HEK293 (cell line): ENCODE measurements around the gene VPS54.

Experiments used
- CTCF ChIA-PET: fragments of 350-600 bp; formaldehyde crosslinking; extraction: SDS; loops from one replicate; lab custom pipeline; 2021; ENCODE audit warnings: antibody characterized with exemption; lab: Yijun Ruan, JAX
- POLR2A ChIA-PET: fragments of 300-600 bp; formaldehyde crosslinking; extraction: SDS; loops from one replicate; lab custom pipeline; 2020; ENCODE audit warnings: antibody characterized with exemption, inconsistent platforms; lab: Yijun Ruan, JAX
- H3K27ac ChIP-seq: fragments of 200-500 bp; sonication (Bioruptor generic); 2 replicates; pipeline ENCODE4 v1.5.1; 2014; ENCODE audit warnings: low read depth, low read length, control low read depth, inconsistent platforms; ENCODE audit errors: extremely low read depth
- H3K36me3 ChIP-seq, 2 experiments: fragments of 200-500 bp in 1 of 2; sonication (Bioruptor generic) in 1 of 2; 1 replicate in 1 of 2; 2 replicates in 1 of 2; pipeline ENCODE4 v1.5.1; 2014 to 2017; ENCODE audit warnings: inconsistent platforms in 2 of 2, low read length in 2 of 2; ENCODE audit not compliant: control insufficient read depth in 2 of 2, insufficient read depth in 1 of 2
- H3K4me1 ChIP-seq: fragments of 200-500 bp; sonication (Bioruptor generic); 2 replicates; pipeline ENCODE4 v1.5.1; 2014; ENCODE audit warnings: mild to moderate bottlenecking, low read length, inconsistent platforms; ENCODE audit not compliant: control insufficient read depth, insufficient read depth
- H3K4me3 ChIP-seq: 2 replicates; pipeline ENCODE4 v1.5.1; 2011; ENCODE audit warnings: low read depth, mild to moderate bottlenecking, control low read depth, low read length, moderate library complexity
- H3K9me3 ChIP-seq: fragments of 200-500 bp; sonication (Bioruptor generic); 2 replicates; pipeline ENCODE4 v1.5.1; 2014; ENCODE audit warnings: low read depth, low read length, inconsistent platforms; ENCODE audit not compliant: control insufficient read depth, insufficient read depth
- PRDM2 ChIP-seq: fragments of 450-650 bp; formaldehyde crosslinking; IDR thresholded peaks from 2 replicates; pipeline ENCODE4 v1.5.1; 2016; ENCODE audit warnings: missing biosample characterization, missing genetic modification characterization, borderline replicate concordance
- SCRT1 ChIP-seq: fragments of 450-650 bp; formaldehyde crosslinking; IDR thresholded peaks from 2 replicates; pipeline ENCODE4 v1.5.1; 2016; ENCODE audit warnings: missing biosample characterization, missing genetic modification characterization, borderline replicate concordance
- YY2 ChIP-seq: fragments of 450-650 bp; formaldehyde crosslinking; IDR thresholded peaks from 2 replicates; pipeline ENCODE4 v1.5.1; 2016; ENCODE audit warnings: missing biosample characterization, missing genetic modification characterization
- ZFP69B ChIP-seq: fragments of 450-650 bp; formaldehyde crosslinking; IDR thresholded peaks from 2 replicates; pipeline ENCODE4 v1.5.1; 2016; ENCODE audit warnings: missing biosample characterization, missing genetic modification characterization
- ZNF140 ChIP-seq: fragments of 450-650 bp; formaldehyde crosslinking; IDR thresholded peaks from 2 replicates; pipeline ENCODE4 v1.5.1; 2016; ENCODE audit warnings: missing biosample characterization, missing genetic modification characterization
- ZNF202 ChIP-seq: fragments of 450-650 bp; formaldehyde crosslinking; IDR thresholded peaks from 2 replicates; pipeline ENCODE4 v1.5.1; 2016; ENCODE audit warnings: missing biosample characterization, missing genetic modification characterization, borderline replicate concordance
- ZNF311 ChIP-seq: fragments of 450-650 bp; formaldehyde crosslinking; IDR thresholded peaks from 2 replicates; pipeline ENCODE4 v1.5.1; 2017; ENCODE audit warnings: missing biosample characterization, missing genetic modification characterization, borderline replicate concordance
- ZNF341 ChIP-seq: fragments of 450-650 bp; formaldehyde crosslinking; IDR thresholded peaks from 2 replicates; pipeline ENCODE4; 2016; ENCODE audit warnings: low read depth, missing biosample characterization, missing genetic modification characterization
- ZNF394 ChIP-seq: fragments of 450-650 bp; formaldehyde crosslinking; IDR thresholded peaks from 2 replicates; pipeline ENCODE4 v1.5.1; 2016; ENCODE audit warnings: missing biosample characterization, missing genetic modification characterization, mild to moderate bottlenecking, moderate library complexity, borderline replicate concordance
- ZNF473 ChIP-seq: fragments of 450-650 bp; formaldehyde crosslinking; IDR thresholded peaks from 2 replicates; pipeline ENCODE4 v1.5.1; 2017; ENCODE audit warnings: missing biosample characterization, missing genetic modification characterization
- ZNF514 ChIP-seq: fragments of 450-650 bp; formaldehyde crosslinking; IDR thresholded peaks from 2 replicates; pipeline ENCODE4 v1.5.1; 2016; ENCODE audit warnings: missing biosample characterization, missing genetic modification characterization
- ZNF555 ChIP-seq: fragments of 450-650 bp; formaldehyde crosslinking; conservative IDR thresholded peaks from 2 replicates; pipeline ENCODE4 v1.5.1; 2017; ENCODE audit warnings: missing biosample characterization, mild to moderate bottlenecking, missing genetic modification characterization, inconsistent platforms
- ZNF558 ChIP-seq: fragments of 450-650 bp; formaldehyde crosslinking; IDR thresholded peaks from 2 replicates; pipeline ENCODE4 v1.5.1; 2016; ENCODE audit warnings: missing biosample characterization, missing genetic modification characterization
- ZNF596 ChIP-seq: fragments of 450-650 bp; IDR thresholded peaks from 2 replicates; pipeline ENCODE4 v1.5.0; 2018; ENCODE audit warnings: missing biosample characterization, mild to moderate bottlenecking, missing genetic modification characterization, moderate library complexity
- ZNF664 ChIP-seq: fragments of 450-650 bp; formaldehyde crosslinking; IDR thresholded peaks from 2 replicates; pipeline ENCODE4 v1.5.1; 2016; ENCODE audit warnings: missing biosample characterization, missing genetic modification characterization
- ZNF701 ChIP-seq: fragments of 450-650 bp; formaldehyde crosslinking; IDR thresholded peaks from 2 replicates; pipeline ENCODE4 v1.5.1; 2016; ENCODE audit warnings: missing biosample characterization, missing genetic modification characterization
- TF ChIP-seq, protein P1 (sequence below): fragments of 450-650 bp; formaldehyde crosslinking; IDR thresholded peaks from 2 replicates; pipeline ENCODE4 v1.5.1; 2017; ENCODE audit warnings: missing biosample characterization, missing genetic modification characterization
- TF ChIP-seq, protein P2 (sequence below): fragments of 450-650 bp; formaldehyde crosslinking; IDR thresholded peaks from 2 replicates; pipeline ENCODE4 v1.5.1; 2017; ENCODE audit warnings: missing biosample characterization, missing genetic modification characterization
- TF ChIP-seq, protein P3 (sequence below): fragments of 450-650 bp; formaldehyde crosslinking; IDR thresholded peaks from 2 replicates; pipeline ENCODE4 v1.5.1; 2016; ENCODE audit warnings: missing biosample characterization, missing genetic modification characterization, borderline replicate concordance
- TF ChIP-seq, protein P4 (sequence below): fragments of 450-650 bp; formaldehyde crosslinking; IDR thresholded peaks from 2 replicates; pipeline ENCODE4 v1.5.1; 2017; ENCODE audit warnings: missing biosample characterization, missing genetic modification characterization
- TF ChIP-seq, protein P5 (sequence below): fragments of 450-650 bp; formaldehyde crosslinking; IDR thresholded peaks from 2 replicates; pipeline ENCODE4 v1.5.1; 2016; ENCODE audit warnings: missing biosample characterization, missing genetic modification characterization

Gene VPS54

DNA sequence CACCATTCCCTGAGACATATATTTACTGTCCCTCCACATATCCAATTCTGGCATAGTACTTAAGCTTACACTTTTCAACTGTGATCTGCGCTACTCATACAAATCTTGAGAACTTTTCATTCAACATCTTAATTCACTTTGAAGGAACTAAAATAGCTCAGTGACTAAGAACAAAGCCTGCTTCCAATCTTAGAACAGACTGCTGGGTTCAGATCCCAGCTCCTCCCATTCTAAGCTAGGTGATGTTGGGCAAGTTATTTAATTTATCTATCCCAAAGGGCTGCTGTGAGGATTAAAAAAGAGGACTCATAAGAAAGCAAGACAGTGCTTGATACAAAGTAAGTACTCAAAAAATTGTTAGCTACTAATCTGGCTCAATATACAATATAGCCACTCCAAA lies 119.6 kb downstream of the VPS54 start:
- Histone ChIP-seq H3K36me3 (peaks cover 0 to 36% of the 10 kb centered on the region in 2 experiments), H3K27ac (no peak overlapping the region), H3K4me3 (no peak overlapping the region), H3K4me1 (no peaks in the 10 kb centered on the region), H3K9me3 (no peaks in the 10 kb centered on the region)
- POLR2A ChIA-PET, result no interaction called here
- TF ChIP-seq ZNF311 (tag by site-specific recombination), result no peak
- no peak for TF ChIP-seq ZNF701 (tag by site-specific recombination)
- TF ChIP-seq, protein P1, sequence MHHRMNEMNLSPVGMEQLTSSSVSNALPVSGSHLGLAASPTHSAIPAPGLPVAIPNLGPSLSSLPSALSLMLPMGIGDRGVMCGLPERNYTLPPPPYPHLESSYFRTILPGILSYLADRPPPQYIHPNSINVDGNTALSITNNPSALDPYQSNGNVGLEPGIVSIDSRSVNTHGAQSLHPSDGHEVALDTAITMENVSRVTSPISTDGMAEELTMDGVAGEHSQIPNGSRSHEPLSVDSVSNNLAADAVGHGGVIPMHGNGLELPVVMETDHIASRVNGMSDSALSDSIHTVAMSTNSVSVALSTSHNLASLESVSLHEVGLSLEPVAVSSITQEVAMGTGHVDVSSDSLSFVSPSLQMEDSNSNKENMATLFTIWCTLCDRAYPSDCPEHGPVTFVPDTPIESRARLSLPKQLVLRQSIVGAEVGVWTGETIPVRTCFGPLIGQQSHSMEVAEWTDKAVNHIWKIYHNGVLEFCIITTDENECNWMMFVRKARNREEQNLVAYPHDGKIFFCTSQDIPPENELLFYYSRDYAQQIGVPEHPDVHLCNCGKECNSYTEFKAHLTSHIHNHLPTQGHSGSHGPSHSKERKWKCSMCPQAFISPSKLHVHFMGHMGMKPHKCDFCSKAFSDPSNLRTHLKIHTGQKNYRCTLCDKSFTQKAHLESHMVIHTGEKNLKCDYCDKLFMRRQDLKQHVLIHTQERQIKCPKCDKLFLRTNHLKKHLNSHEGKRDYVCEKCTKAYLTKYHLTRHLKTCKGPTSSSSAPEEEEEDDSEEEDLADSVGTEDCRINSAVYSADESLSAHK (tag by site-specific recombination), result no peak
- TF ChIP-seq ZNF558 (tag by site-specific recombination), result no peak
- TF ChIP-seq, protein P2, sequence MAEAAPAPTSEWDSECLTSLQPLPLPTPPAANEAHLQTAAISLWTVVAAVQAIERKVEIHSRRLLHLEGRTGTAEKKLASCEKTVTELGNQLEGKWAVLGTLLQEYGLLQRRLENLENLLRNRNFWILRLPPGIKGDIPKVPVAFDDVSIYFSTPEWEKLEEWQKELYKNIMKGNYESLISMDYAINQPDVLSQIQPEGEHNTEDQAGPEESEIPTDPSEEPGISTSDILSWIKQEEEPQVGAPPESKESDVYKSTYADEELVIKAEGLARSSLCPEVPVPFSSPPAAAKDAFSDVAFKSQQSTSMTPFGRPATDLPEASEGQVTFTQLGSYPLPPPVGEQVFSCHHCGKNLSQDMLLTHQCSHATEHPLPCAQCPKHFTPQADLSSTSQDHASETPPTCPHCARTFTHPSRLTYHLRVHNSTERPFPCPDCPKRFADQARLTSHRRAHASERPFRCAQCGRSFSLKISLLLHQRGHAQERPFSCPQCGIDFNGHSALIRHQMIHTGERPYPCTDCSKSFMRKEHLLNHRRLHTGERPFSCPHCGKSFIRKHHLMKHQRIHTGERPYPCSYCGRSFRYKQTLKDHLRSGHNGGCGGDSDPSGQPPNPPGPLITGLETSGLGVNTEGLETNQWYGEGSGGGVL (tag by site-specific recombination), result no peak
- TF ChIP-seq ZNF140 (tag by site-specific recombination), result no peak
- TF ChIP-seq, protein P3, sequence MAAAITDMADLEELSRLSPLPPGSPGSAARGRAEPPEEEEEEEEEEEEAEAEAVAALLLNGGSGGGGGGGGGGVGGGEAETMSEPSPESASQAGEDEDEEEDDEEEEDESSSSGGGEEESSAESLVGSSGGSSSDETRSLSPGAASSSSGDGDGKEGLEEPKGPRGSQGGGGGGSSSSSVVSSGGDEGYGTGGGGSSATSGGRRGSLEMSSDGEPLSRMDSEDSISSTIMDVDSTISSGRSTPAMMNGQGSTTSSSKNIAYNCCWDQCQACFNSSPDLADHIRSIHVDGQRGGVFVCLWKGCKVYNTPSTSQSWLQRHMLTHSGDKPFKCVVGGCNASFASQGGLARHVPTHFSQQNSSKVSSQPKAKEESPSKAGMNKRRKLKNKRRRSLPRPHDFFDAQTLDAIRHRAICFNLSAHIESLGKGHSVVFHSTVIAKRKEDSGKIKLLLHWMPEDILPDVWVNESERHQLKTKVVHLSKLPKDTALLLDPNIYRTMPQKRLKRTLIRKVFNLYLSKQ, result no peak
- TF ChIP-seq SCRT1, result no peak
- TF ChIP-seq ZNF514 (tag by site-specific recombination), result no peak
- no peak for TF ChIP-seq ZNF664 (tag by site-specific recombination)
- no peak for TF ChIP-seq ZNF596 (tag by site-specific recombination)
- TF ChIP-seq ZNF394 (tag by site-specific recombination), result no peak
- TF ChIP-seq, protein P4, sequence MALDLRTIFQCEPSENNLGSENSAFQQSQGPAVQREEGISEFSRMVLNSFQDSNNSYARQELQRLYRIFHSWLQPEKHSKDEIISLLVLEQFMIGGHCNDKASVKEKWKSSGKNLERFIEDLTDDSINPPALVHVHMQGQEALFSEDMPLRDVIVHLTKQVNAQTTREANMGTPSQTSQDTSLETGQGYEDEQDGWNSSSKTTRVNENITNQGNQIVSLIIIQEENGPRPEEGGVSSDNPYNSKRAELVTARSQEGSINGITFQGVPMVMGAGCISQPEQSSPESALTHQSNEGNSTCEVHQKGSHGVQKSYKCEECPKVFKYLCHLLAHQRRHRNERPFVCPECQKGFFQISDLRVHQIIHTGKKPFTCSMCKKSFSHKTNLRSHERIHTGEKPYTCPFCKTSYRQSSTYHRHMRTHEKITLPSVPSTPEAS, result no peak
- no peak for TF ChIP-seq ZNF473 (tag by site-specific recombination)
- no peak for TF ChIP-seq ZNF202 (tag by site-specific recombination)
- CTCF ChIA-PET, result interaction anchor here (2.9 kb wide), 1 partner anchor 10 kb away, joined by 14 read pairs; no protein-coding TSS in a partner anchor

DNA sequence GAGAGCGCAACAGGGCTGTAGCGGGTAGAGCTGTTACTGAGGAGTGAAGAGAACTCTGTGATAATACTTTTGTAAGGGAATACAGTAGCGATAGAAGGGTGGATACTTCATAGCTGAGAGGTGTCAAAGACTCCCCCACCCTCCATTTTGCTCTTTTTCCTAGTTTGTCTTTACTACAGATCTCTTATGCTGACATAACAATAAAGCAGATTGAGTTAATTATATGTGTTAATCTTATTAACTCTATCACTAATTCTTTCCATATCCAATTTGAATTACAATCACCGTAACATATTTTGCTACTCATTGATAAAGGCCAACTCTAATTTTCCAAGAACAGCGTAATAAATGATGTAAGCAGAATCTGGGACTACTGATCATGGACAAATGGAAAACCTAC lies 120.4 kb downstream of the VPS54 start:
- Histone ChIP-seq H3K36me3 (peaks cover 0 to 43% of the 10 kb centered on the region in 2 experiments), H3K27ac (no peak overlapping the region), H3K4me1 (no peaks in the 10 kb centered on the region), H3K4me3 (no peak overlapping the region), H3K9me3 (no peaks in the 10 kb centered on the region)
- POLR2A ChIA-PET, result no interaction called here
- CTCF ChIA-PET, result interaction anchor here (0.5 to 2.9 kb wide), 4 partner anchors 9 to 136 kb away, joined by 3 to 14 read pairs (median 4); no protein-coding TSS in a partner anchor
- no peak for TF ChIP-seq ZNF341 (tag by site-specific recombination)
- TF ChIP-seq ZNF555 (tag by site-specific recombination), result no peak
- TF ChIP-seq, protein P5, sequence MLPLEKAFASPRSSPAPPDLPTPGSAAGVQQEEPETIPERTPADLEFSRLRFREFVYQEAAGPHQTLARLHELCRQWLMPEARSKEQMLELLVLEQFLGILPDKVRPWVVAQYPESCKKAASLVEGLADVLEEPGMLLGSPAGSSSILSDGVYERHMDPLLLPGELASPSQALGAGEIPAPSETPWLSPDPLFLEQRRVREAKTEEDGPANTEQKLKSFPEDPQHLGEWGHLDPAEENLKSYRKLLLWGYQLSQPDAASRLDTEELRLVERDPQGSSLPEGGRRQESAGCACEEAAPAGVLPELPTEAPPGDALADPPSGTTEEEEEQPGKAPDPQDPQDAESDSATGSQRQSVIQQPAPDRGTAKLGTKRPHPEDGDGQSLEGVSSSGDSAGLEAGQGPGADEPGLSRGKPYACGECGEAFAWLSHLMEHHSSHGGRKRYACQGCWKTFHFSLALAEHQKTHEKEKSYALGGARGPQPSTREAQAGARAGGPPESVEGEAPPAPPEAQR (tag by site-specific recombination), result no peak
- no peak for TF ChIP-seq ZFP69B (tag by site-specific recombination)
- no peak for TF ChIP-seq YY2 (tag by site-specific recombination)
- TF ChIP-seq PRDM2 (tag by site-specific recombination), result no peak
